ENCODE results near the gene TMCO1. TPM values are rescaled to one million over a fixed set of nuclear protein-coding genes. Genes with fewer than 3 reads are reported as not detected.

Gene TMCO1
- total and polyA plus RNA-seq, 2 of the 13 experiments (the other 11 are each of a cell fraction or from before 2014, with no cell fraction given) = 106 to 119 TPM

GRCh38 chr1:165763442-165763841, 5.2 kb downstream of the TMCO1 start (continued):
- TF ChIP-seq SP4 (CRISPR knock-in tag; IDR thresholded peaks at IDR 0.05) (no peak), ZNF576 (CRISPR knock-in tag; IDR thresholded peaks at IDR 0.05) (no peak), ZNF747 (CRISPR knock-in tag; IDR thresholded peaks at IDR 0.05; ENCODE audit: borderline replicate concordance) (no peak), MXI1 (IDR thresholded peaks at IDR 0.05; ENCODE audit: borderline replicate concordance, low read depth, low read length) (no peak), MLLT10 (CRISPR knock-in tag; IDR thresholded peaks at IDR 0.05) (no peak), ZBTB33 (CRISPR knock-in tag; IDR thresholded peaks at IDR 0.05) (no peak)

- no peak for ATAC-seq
- no peak overlapping the region for H3K27ac ChIP-seq (ENCODE audit: extremely low read length, insufficient read depth, low read length)
- H3K27me3 ChIP-seq (ENCODE audit: control insufficient read depth in 1 of 2, insufficient read depth in 2 of 2, low read length in 2 of 2) = no peaks in the 10 kb centered on the region
- no peak overlapping the region for H2AFZ ChIP-seq (ENCODE audit: low read length)
- ChIA-PET CTCF (ENCODE audit: low intra/inter-chr PET ratio, low total read pairs) (no interaction called here), POLR2A (no interaction called here)
- no peaks in the 10 kb centered on the region for H3K9me3 ChIP-seq (ENCODE audit: low read length)
- H4K20me1 ChIP-seq (ENCODE audit: insufficient read depth, low read length) = no peaks in the 10 kb centered on the region
- H3K4me1 ChIP-seq (ENCODE audit: insufficient read depth, low read length) = peaks cover 15% of the 10 kb centered on the region
- TF ChIP-seq BCL3 (CRISPR knock-in tag; IDR thresholded peaks at IDR 0.05) = no peak
- no peak for TF ChIP-seq NFYC (CRISPR knock-in tag; IDR thresholded peaks at IDR 0.05)
- 98% methylated on average over 1 of the region's 1 CpG for WGBS (ENCODE audit: low lambda C conversion rate)
- BruUV-seq (replicated peaks) = no TSS peak
- H3K4me3 ChIP-seq (replicated peaks in 1 of 3; ENCODE audit: insufficient read depth in 1 of 3, low read depth in 2 of 3, low read length in 3 of 3) = no peak overlapping the region
- no peak for DNase-seq (ENCODE audit: low spot score)
- intact Hi-C loops (cut with micrococcal nuclease; ENCODE audit: unreplicated experiment) = no loop called here
- peaks cover 7 to 56% of the 10 kb centered on the region in 2 experiments; a peak in 4 of 5 replicates for H3K36me3 ChIP-seq (replicated peaks in 1 of 2; ENCODE audit: control insufficient read depth in 1 of 2, insufficient read depth in 2 of 2, low read length in 2 of 2)
- peaks cover 6% of the 10 kb centered on the region for H3K79me2 ChIP-seq (ENCODE audit: insufficient read depth, low read length)
- H3K9ac ChIP-seq (ENCODE audit: insufficient read depth, low read depth, low read length) = no peak overlapping the region
- FAIRE-seq = no peak
- in situ Hi-C loops (cut with HindIII; ENCODE audit: extremely low pct_ligation_motif_present, low pct_unique_long_range_greater_than_20kb) = no loop called here
- H3K4me2 ChIP-seq (ENCODE audit: low read depth, low read length) = no peak overlapping the region
Observed at GRCh38 chr1:165762725-165763124, 5.9 kb downstream of the TMCO1 start.

All from HepG2 (cell line).